ENCODE results near the gene GLA. TPM values are rescaled to one million over a fixed set of nuclear protein-coding genes. Genes with fewer than 3 reads are reported as not detected.

The GLA gene
- total RNA-seq, 2 donors from 2014 or later = 9.7 to 11.8 TPM

- no peak overlapping the region for H3K27ac ChIP-seq
- no peaks in the 10 kb centered on the region for H3K27me3 ChIP-seq
- DNase-seq (ENCODE audit: low spot score) = no peak
- peaks cover 15% of the 10 kb centered on the region for H3K36me3 ChIP-seq
- no peaks in the 10 kb centered on the region for H3K4me1 ChIP-seq
- no peaks in the 10 kb centered on the region for H3K9me3 ChIP-seq
- no peak overlapping the region for H3K4me3 ChIP-seq
- no peak for TF ChIP-seq CTCF (IDR thresholded peaks at IDR 0.05)
These were observed 34.4 kb upstream of the GLA start for GRCh38 chrX:101442085-101442484.

- DNase-seq (ENCODE audit: low spot score) = no peak
- Histone ChIP-seq H3K9me3 (peaks cover 7 to 12% of the 10 kb centered on the region in 2 donors), H3K4me1 (no peaks in the 10 kb centered on the region), H3K36me3 (peaks cover 14% of the 10 kb centered on the region), H3K27me3 (no peaks in the 10 kb centered on the region), H3K27ac (no peak overlapping the region), H3K4me3 (no peak overlapping the region)
- TF ChIP-seq CTCF (IDR thresholded peaks at IDR 0.05) = no peak
These were observed 22.8 kb upstream of the GLA start for GRCh38 chrX:101430457-101431078.

DNA sequence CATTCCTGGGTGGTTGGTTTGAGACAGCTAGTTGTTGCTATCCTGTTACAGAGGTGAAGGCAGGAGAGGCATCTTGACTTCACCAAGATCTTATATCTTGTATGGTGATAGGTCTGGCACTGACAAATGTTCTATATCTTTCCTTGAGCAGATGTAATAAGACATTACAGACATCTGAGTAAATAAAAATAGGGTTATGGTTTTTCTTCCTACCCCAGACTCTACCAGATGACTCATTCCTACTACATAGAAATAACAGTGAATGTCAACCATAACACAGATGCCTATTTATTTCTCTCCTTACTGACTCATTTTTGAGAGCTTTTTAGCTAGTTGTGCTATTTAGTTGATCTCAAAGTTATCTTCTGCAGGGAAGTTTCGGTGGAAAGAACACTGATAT lies 22.2 kb upstream of the GLA start:
- TF ChIP-seq CTCF (IDR thresholded peaks at IDR 0.05) = no peak
- no peaks in the 10 kb centered on the region for H3K27me3 ChIP-seq
- H3K4me1 ChIP-seq = no peaks in the 10 kb centered on the region
- no peak for DNase-seq (ENCODE audit: low spot score)
- no peak overlapping the region for H3K4me3 ChIP-seq
- H3K9me3 ChIP-seq = peaks cover 7 to 12% of the 10 kb centered on the region in 2 donors
- H3K36me3 ChIP-seq = peaks cover 14% of the 10 kb centered on the region
- H3K27ac ChIP-seq = no peak overlapping the region

GRCh38 chrX:101427954-101428353 lies 20.2 kb upstream of the GLA start:
- TF ChIP-seq CTCF (IDR thresholded peaks at IDR 0.05) = no peak
- Histone ChIP-seq H3K36me3 (peaks cover 21% of the 10 kb centered on the region), H3K27me3 (no peaks in the 10 kb centered on the region), H3K9me3 (peaks cover 7 to 12% of the 10 kb centered on the region in 2 donors), H3K27ac (no peak overlapping the region), H3K4me3 (no peak overlapping the region), H3K4me1 (no peaks in the 10 kb centered on the region)
- DNase-seq (ENCODE audit: low spot score) = no peak

DNA sequence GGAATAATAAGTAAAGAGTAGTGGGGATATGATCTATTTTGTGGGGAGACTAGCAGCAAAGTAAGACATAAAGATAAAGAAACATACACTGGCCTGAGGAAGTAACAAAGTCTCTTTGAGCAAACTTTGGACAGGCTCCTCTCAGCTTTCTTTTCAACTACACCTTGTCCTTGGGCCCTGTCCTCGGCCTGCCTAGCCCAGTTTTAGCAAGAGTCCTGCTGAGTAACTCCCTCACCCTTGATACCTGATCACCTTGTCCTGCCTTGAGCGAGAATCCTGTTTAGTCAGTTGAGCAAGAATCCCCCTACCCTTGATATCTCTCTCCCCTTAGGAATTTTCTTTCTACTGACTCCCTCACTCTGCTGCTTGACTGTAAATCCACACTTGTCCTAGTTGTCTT lies 11.8 kb upstream of the GLA start:
- Histone ChIP-seq H3K9me3 (no peaks in the 10 kb centered on the region), H3K4me3 (no peak overlapping the region), H3K4me1 (peaks cover 0 to 4% of the 10 kb centered on the region in 2 donors), H3K27me3 (no peaks in the 10 kb centered on the region), H3K27ac (peak overlapping the region in 1 of 2 donors; percentile 95), H3K36me3 (peaks cover 8% of the 10 kb centered on the region)
- DNase-seq (ENCODE audit: low spot score) = no peak
- TF ChIP-seq CTCF (IDR thresholded peaks at IDR 0.05) = no peak
